PC-3 (cell line): ENCODE results near the gene ZNF469. TPM values are rescaled to one million over a fixed set of nuclear protein-coding genes. Genes with fewer than 3 reads are reported as not detected.

ENCODE experiments used
- ATAC-seq: fragments of 200-7000 bp; cut with Tn5 transposase; 2 replicates; pipeline ENCODE4 v1.9.1; 2020; ENCODE audit warnings: mild to moderate bottlenecking, moderate library complexity
- BruUV-seq: library from RNA; stranded (reverse); fragments of 400-500 nt; replicated peaks from 2 replicates; lab custom pipeline; 2021; lab: Mats Ljungman, UMichigan
- CTCF ChIA-PET: fragments of 300-600 bp; sonication (Branson Sonifier 250); formaldehyde crosslinking; loops from one replicate; lab custom pipeline; 2022; ENCODE audit warnings: antibody characterized with exemption; lab: Charles Lee
- POLR2A ChIA-PET: fragments of 300-600 bp; sonication (Branson Sonifier 250); formaldehyde crosslinking; loops from one replicate; lab custom pipeline; 2022; ENCODE audit warnings: antibody characterized with exemption; ENCODE audit not compliant: unreplicated experiment; lab: Charles Lee
- DNase-seq: peaks from one replicate; pipeline ENCODE4 v3.0.0-alpha.2; 2015
- H2AFZ ChIP-seq: fragments of 300-600 bp; sonication (generic); 2 replicates; pipeline ENCODE4 v1.6.0; 2016; ENCODE audit warnings: antibody characterized with exemption, low read length
- H3F3A ChIP-seq: fragments of 300-600 bp; sonication (generic); one replicate; pipeline ENCODE4 v1.6.0; 2017; ENCODE audit warnings: antibody characterized with exemption, low read length, control low read depth, mild to moderate bottlenecking; ENCODE audit not compliant: unreplicated experiment
- H3K27ac ChIP-seq: fragments of 300-600 bp; sonication (generic); 2 replicates; pipeline ENCODE4 v1.5.1; 2016; ENCODE audit warnings: mild to moderate bottlenecking, low read length
- H3K27me3 ChIP-seq: fragments of 300-600 bp; sonication (generic); 2 replicates; pipeline ENCODE4 v1.6.1; 2016; ENCODE audit warnings: low read length, mixed read lengths
- H3K36me3 ChIP-seq: fragments of 300-600 bp; sonication (generic); 2 replicates; pipeline ENCODE4 v1.6.1; 2016; ENCODE audit warnings: low read depth, mixed run types, low read length, mixed read lengths
- H3K4me1 ChIP-seq: fragments of 300-600 bp; sonication (generic); 2 replicates; pipeline ENCODE4 v1.5.1; 2016; ENCODE audit warnings: low read length; ENCODE audit not compliant: insufficient read depth
- H3K4me2 ChIP-seq: fragments of 300-600 bp; sonication (generic); 2 replicates; pipeline ENCODE4 v1.6.0; 2016; ENCODE audit warnings: low read length
- H3K4me3 ChIP-seq: fragments of 300-600 bp; sonication (generic); 2 replicates; pipeline ENCODE4 v1.5.1; 2016; ENCODE audit warnings: mild to moderate bottlenecking, low read length, mixed read lengths
- H3K79me2 ChIP-seq: fragments of 300-600 bp; sonication (generic); 2 replicates; pipeline ENCODE4 v1.6.1; 2017; ENCODE audit warnings: low read length, mixed read lengths
- H3K9ac ChIP-seq: fragments of 300-600 bp; sonication (generic); 2 replicates; pipeline ENCODE4 v1.6.0; 2016; ENCODE audit warnings: mild to moderate bottlenecking, low read length
- H3K9me2 ChIP-seq: fragments of 300-600 bp; sonication (generic); replicated peaks from 2 replicates; pipeline ENCODE4 v1.6.1; 2016; ENCODE audit warnings: mixed run types, low read length, mixed read lengths
- H3K9me3 ChIP-seq: fragments of 300-600 bp; sonication (generic); 2 replicates; pipeline ENCODE4 v1.6.1; 2016; ENCODE audit warnings: low read length, mixed read lengths
- H4K20me1 ChIP-seq: fragments of 300-600 bp; sonication (generic); 2 replicates; pipeline ENCODE4 v1.6.1; 2016; ENCODE audit warnings: low read length, mixed read lengths
- CTCF ChIP-seq: fragments of 300-600 bp; sonication (generic); conservative IDR thresholded peaks from 2 replicates; pipeline ENCODE4 v1.5.1; 2017; ENCODE audit warnings: antibody characterized with exemption, low read depth, mild to moderate bottlenecking, low read length
- EZH2 ChIP-seq: fragments of 300-600 bp; sonication (generic); IDR thresholded peaks from one replicate; pipeline ENCODE4 v1.6.1; 2017; ENCODE audit warnings: antibody characterized with exemption, mild to moderate bottlenecking, low read length; ENCODE audit not compliant: unreplicated experiment
- EZH2phosphoT487 ChIP-seq: fragments of 300-600 bp; sonication (generic); IDR thresholded peaks from 2 replicates; pipeline ENCODE4 v1.6.1; 2018; ENCODE audit warnings: mild to moderate bottlenecking, antibody characterized with exemption, low read length, borderline replicate concordance
- intact Hi-C: fragments of 100-400 bp; cut with micrococcal nuclease; formaldehyde crosslinking; loops from 2 replicates; pipeline ENCODE4 v1.9.0; 2023
- total RNA-seq: library from RNA; depleted of rRNA; stranded (reverse); fragments of >200 nt; gene quantifications from 2 replicates; pipeline ENCODE4 v1.2.3, GENCODE V29; 2014

Gene ZNF469
- total RNA-seq, 1 experiment from 2014 or later = 3.1 TPM

GRCh38 chr16:88373211-88373610, 9.5 kb upstream of the ZNF469 start:
- BruUV-seq = no TSS peak
- no peaks in the 10 kb centered on the region for H3F3A ChIP-seq
- ATAC-seq = no peak
- no peak overlapping the region for H3K4me2 ChIP-seq
- H3K79me2 ChIP-seq = no peaks in the 10 kb centered on the region
- no peaks in the 10 kb centered on the region for H4K20me1 ChIP-seq
- ChIA-PET POLR2A (no interaction called here), CTCF (no interaction called here)
- intact Hi-C loops = no loop called here
- TF ChIP-seq EZH2phosphoT487 (no peak), EZH2 (no peak), CTCF (no peak)
- H3K9ac ChIP-seq = no peak overlapping the region
- no peaks in the 10 kb centered on the region for H3K9me3 ChIP-seq
- no peak overlapping the region for H3K27ac ChIP-seq
- no peaks in the 10 kb centered on the region for H3K36me3 ChIP-seq
- no peaks in the 10 kb centered on the region for H3K9me2 ChIP-seq
- no peaks in the 10 kb centered on the region for H3K4me1 ChIP-seq
- H3K4me3 ChIP-seq = no peak overlapping the region
- no peaks in the 10 kb centered on the region for H3K27me3 ChIP-seq
- no peak for DNase-seq
- H2AFZ ChIP-seq = no peak overlapping the region

GRCh38 chr16:88373927-88374492, 8.7 kb upstream of the ZNF469 start:
- no peaks in the 10 kb centered on the region for H3K4me1 ChIP-seq
- no peak for ATAC-seq
- intact Hi-C loops = no loop called here
- no peaks in the 10 kb centered on the region for H3F3A ChIP-seq
- TF ChIP-seq EZH2phosphoT487 = no peak
- no peak for TF ChIP-seq EZH2
- no peak for TF ChIP-seq CTCF
- H4K20me1 ChIP-seq = no peaks in the 10 kb centered on the region
- no peaks in the 10 kb centered on the region for H3K9me3 ChIP-seq
- H3K79me2 ChIP-seq = no peaks in the 10 kb centered on the region
- no peak overlapping the region for H3K27ac ChIP-seq
- H3K36me3 ChIP-seq = no peaks in the 10 kb centered on the region
- no TSS peak for BruUV-seq
- no peak for DNase-seq
- no peak overlapping the region for H3K4me2 ChIP-seq
- CTCF ChIA-PET = no interaction called here
- POLR2A ChIA-PET = no interaction called here
- no peak overlapping the region for H3K4me3 ChIP-seq
- H3K9me2 ChIP-seq = no peaks in the 10 kb centered on the region
- H3K27me3 ChIP-seq = no peaks in the 10 kb centered on the region
- H3K9ac ChIP-seq = no peak overlapping the region
- H2AFZ ChIP-seq = no peak overlapping the region

GRCh38 chr16:88374736-88375135, 8.0 kb upstream of the ZNF469 start:
- Histone ChIP-seq H4K20me1 (no peaks in the 10 kb centered on the region), H3K36me3 (no peaks in the 10 kb centered on the region), H3K79me2 (no peaks in the 10 kb centered on the region), H3K27ac (no peak overlapping the region), H3K9me2 (no peaks in the 10 kb centered on the region), H3K9me3 (no peaks in the 10 kb centered on the region), H3K4me2 (no peak overlapping the region), H3K4me3 (no peak overlapping the region), H2AFZ (no peak overlapping the region), H3K4me1 (no peaks in the 10 kb centered on the region), H3K27me3 (no peaks in the 10 kb centered on the region), H3F3A (no peaks in the 10 kb centered on the region), H3K9ac (no peak overlapping the region)
- ATAC-seq (no peak), DNase-seq (no peak)
- intact Hi-C loops = no loop called here
- ChIA-PET POLR2A (no interaction called here), CTCF (no interaction called here)
- TF ChIP-seq CTCF (no peak), EZH2phosphoT487 (no peak), EZH2 (no peak)
- no TSS peak for BruUV-seq
